Activated naive CD8-positive, alpha-beta T cell (primary cell): ENCODE results near the gene ZNF587B.
"Not testable (repeated sequence)": the region's sequence is repeated elsewhere in the genome, so short reads cannot be mapped to it uniquely, and the experiment has no call there.

Experiments used
- H3K27ac Mint-ChIP-seq: one replicate; pipeline ENCODE4 v1.8.0; 2021; ENCODE audit warnings: mixed read lengths
- H3K27me3 Mint-ChIP-seq: one replicate; pipeline ENCODE4 v1.8.0; 2021; ENCODE audit warnings: mixed read lengths
- H3K36me3 Mint-ChIP-seq: one replicate; pipeline ENCODE4 v1.8.0; 2021; ENCODE audit warnings: mixed read lengths
- H3K4me1 Mint-ChIP-seq: one replicate; pipeline ENCODE4 v1.8.0; 2021; ENCODE audit warnings: low read depth, mixed read lengths
- H3K4me3 Mint-ChIP-seq: one replicate; pipeline ENCODE4 v1.8.0; 2021; ENCODE audit warnings: mild to moderate bottlenecking, mixed read lengths
- H3K9me3 Mint-ChIP-seq: one replicate; pipeline ENCODE4 v1.8.0; 2021; ENCODE audit warnings: low read depth, mixed read lengths

ZNF587B gene

DNA sequence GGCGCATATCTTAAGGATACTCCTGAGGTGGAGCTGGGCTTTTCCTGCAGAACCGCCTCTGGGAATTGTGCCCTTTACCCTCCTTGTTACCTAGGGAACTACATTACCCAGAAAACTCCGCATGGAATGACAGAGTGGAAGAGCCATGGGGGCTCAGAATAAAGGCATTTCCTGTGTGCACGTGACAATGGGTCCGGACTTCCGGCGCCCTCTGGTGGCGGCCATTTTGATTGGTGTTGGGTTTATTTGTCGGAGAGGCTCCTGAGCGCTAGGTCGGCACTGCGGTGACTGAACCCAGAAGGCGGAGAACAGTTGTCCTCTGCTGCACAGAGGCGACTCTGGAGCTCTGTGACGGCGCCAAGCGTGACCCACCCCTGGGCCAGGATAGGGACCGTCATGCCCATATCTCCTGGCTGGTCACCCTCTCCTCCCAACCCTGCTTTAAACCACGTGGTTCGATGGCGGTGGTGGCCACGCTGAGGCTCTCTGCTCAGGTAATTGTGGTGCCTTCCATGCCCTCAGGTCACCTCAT, at the start of gene ZNF587B:
ZNF587B (plus strand) TSS at position 229 of the 532 bp plus-strand sequence; CDS start at position 459, 230 bp downstream.
- no peaks in the 10 kb centered on the region for H3K9me3 Mint-ChIP-seq
- H3K27ac Mint-ChIP-seq, result no peak within 1 kb of the TSS
- peaks cover 25% of the 10 kb centered on the region for H3K4me1 Mint-ChIP-seq
- no peaks in the 10 kb centered on the region for H3K27me3 Mint-ChIP-seq
- H3K36me3 Mint-ChIP-seq, result peaks cover 2% of the 10 kb centered on the region
- H3K4me3 Mint-ChIP-seq, result no peak within 1 kb of the TSS

DNA sequence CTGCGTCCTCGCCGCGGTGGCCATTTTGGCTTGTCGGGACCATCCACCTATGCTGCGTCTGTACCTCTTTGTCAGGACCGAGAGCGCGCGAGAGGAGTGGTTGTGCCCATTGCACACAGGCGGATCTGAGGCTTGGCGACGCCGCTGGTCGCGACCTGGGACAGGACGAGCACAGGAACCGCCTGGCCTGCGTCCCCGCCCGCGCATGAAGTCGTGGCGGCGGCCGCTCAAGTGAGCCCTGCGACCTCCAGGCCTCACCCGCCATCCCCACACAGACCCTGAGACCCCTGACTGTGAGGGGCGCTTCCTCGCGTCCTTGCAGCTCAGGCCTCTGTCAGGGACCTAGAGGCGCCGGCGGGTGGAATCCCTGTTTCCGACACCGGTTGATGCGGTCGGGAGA, 43.8 kb upstream of the ZNF587B start:
- Mint-ChIP-seq H3K4me1 (peaks cover 4% of the 10 kb centered on the region), H3K4me3 (no peak overlapping the region), H3K27me3 (no peaks in the 10 kb centered on the region), H3K27ac (no peak overlapping the region), H3K9me3 (peaks cover 23% of the 10 kb centered on the region), H3K36me3 (peaks cover 38% of the 10 kb centered on the region)

DNA sequence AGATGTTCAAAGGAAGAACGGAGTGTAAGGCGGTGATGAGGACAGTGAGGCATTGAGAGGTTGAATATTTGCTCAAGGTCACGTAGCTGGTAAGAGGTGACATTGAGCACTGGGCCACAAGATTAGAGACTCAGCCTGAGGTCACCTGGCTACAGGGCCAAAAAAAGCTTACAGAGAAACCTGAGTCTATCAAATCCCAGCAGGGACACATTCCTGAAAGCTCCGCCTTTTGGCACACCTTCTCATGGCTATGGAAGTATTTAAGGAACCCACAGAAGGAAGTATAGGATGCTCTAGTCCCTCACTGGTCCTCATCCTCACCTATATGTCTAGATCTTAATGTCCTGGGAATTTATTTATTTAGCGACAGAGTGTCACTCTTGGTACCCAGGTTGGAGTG, 43.2 kb upstream of the ZNF587B start:
- Mint-ChIP-seq H3K4me1 (peaks cover 4% of the 10 kb centered on the region), H3K27me3 (no peaks in the 10 kb centered on the region), H3K27ac (no peak overlapping the region), H3K36me3 (peaks cover 37% of the 10 kb centered on the region), H3K4me3 (no peak overlapping the region), H3K9me3 (peaks cover 23% of the 10 kb centered on the region)

DNA sequence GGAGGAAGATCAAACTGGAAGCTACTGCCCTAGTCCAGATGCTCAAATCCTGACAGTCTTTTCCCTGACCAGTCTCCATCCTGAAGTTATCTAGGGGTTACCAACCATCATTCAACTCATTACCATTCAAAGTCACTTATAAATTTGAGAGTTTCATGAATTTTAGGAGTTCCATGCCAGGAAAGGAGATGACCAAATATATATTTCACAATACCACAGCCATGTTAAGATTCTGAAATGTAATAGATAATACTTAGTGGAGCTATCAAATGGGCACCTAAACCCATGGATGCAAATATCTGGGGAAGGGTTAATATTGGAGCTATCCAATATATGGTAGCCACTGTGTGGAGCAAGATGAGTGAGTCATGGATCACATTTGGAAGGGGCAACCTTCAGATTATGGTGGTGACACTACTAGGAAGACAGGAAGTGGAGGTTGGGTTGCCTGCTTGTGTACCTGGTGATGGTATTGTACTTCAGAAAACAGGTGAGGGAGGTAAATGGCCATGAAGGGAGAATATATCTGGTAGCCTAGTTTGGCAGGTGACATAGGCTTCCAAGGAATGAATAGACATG, 41.9 kb upstream of the ZNF587B start:
- H3K27ac Mint-ChIP-seq, result no peak overlapping the region
- H3K4me3 Mint-ChIP-seq, result no peak overlapping the region
- no peaks in the 10 kb centered on the region for H3K27me3 Mint-ChIP-seq
- H3K36me3 Mint-ChIP-seq, result peaks cover 42% of the 10 kb centered on the region
- peaks cover 4% of the 10 kb centered on the region for H3K4me1 Mint-ChIP-seq
- H3K9me3 Mint-ChIP-seq, result peaks cover 23% of the 10 kb centered on the region

DNA sequence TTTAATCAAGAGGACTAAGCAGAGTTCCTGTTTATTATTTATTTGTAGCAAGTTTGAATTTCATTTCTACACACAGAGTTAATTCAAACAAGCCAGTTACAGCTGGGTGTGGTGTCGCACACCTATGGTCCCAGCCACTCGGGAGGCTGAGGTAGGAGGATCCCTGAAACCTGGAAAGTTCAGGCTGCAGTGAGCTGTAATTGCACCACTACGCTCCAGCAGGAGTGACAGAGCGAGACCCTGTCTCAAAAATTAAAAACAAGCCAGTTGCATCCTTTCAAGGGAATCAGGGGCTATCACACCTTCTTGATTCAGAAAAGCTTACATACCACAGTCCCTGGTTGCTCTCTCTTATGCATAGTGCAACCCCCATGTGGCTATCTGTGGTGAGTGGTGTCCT, 40.8 kb upstream of the ZNF587B start:
- Mint-ChIP-seq H3K9me3 (peaks cover 23% of the 10 kb centered on the region), H3K4me3 (no peak overlapping the region), H3K4me1 (peaks cover 4% of the 10 kb centered on the region), H3K36me3 (peaks cover 46% of the 10 kb centered on the region), H3K27ac (no peak overlapping the region), H3K27me3 (no peaks in the 10 kb centered on the region)

DNA sequence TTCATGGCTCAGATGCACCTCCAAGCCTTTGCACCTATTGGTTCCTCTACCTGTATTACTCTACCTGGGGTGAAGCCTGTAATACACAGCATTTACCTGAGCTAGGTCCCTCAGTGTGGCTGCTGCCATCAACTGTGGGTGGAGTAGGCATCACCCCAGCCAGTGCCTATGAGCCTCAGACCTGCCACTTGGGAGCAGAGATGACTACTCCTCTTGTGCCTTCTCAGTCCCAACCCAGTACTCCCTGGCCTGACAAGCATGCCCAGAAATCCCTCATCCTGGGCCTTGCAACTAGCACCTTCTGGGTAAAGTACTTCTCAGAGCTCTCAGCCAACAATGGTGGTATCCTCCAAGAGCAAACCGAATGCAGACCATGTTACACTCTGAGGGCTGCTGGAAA, 33.5 kb upstream of the ZNF587B start:
- H3K36me3 Mint-ChIP-seq, result peaks cover 31% of the 10 kb centered on the region

DNA sequence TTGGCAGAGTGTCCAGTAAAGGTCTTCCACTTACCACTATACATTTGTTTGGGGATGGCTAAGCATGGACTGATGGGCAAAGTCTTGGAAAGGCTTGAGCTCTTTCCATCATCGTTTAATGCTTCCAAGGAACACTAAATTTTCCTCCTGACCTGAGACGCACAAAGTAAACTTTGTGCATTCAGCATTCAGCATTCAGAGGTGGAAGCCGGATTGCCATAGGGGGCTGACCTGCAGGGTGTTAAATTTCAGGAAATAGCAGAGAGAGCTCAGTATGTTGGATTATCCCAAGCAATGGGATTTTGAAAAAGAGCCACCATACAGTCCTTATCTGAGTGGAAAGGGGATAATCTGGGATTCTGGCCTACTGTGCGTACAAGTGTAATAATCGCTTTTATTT, 29.4 kb upstream of the ZNF587B start:
- peaks cover 23% of the 10 kb centered on the region for H3K4me1 Mint-ChIP-seq
- H3K4me3 Mint-ChIP-seq, result no peak overlapping the region
- H3K9me3 Mint-ChIP-seq, result peaks cover under 1% of the 10 kb centered on the region
- H3K27me3 Mint-ChIP-seq, result no peaks in the 10 kb centered on the region
- H3K27ac Mint-ChIP-seq, result no peak overlapping the region
- peaks cover 13% of the 10 kb centered on the region for H3K36me3 Mint-ChIP-seq

More for the DNA sequence above, 33.5 kb upstream of the ZNF587B start:
- not testable (repeated sequence) for H3K4me1 Mint-ChIP-seq, H3K4me3 Mint-ChIP-seq, H3K27ac Mint-ChIP-seq, H3K9me3 Mint-ChIP-seq, H3K27me3 Mint-ChIP-seq

DNA sequence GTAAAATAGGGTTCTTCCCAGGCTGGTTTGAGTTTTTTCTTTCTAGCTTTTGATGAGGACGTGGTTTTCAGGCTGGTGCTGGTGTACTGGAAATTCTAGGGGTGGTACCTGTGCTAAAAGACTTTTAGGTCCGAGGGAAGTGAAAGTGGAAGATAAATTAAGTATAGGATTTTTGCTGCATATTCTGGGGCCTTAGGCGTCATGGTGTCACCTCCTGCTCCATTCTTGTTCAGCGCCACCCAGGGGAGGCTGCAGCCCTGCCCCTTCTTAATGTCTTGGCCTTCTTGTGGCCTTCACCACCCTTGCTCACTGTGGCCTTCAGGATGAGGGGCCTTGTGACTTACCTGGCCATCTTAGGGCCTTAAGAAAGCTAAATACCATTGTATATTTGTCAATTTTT, 27.8 kb upstream of the ZNF587B start:
- Mint-ChIP-seq H3K9me3 (no peaks in the 10 kb centered on the region), H3K27ac (peak overlapping the region; percentile 51), H3K4me1 (peaks cover 28% of the 10 kb centered on the region), H3K4me3 (no peak overlapping the region), H3K36me3 (peaks cover 7% of the 10 kb centered on the region), H3K27me3 (no peaks in the 10 kb centered on the region)

DNA sequence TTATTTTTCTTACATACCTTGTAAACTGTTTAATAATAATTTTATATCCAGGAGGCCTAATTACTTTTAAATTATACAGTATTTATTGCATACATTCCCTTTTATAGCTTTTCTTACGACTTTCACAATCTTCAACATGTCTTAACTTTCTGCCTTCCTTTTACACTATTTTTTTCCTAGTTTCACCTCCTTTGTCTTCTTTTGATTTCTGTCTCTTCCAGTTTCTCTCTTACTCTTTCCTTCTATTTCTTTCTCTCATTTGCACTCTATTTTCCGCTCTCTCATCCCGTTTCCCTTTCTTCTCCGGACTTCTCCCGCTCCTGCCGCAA, 26.9 kb upstream of the ZNF587B start:
- Mint-ChIP-seq H3K27ac (peak overlapping the region; percentile 58), H3K4me3 (peak overlapping the region; percentile 88), H3K9me3 (no peaks in the 10 kb centered on the region), H3K36me3 (peaks cover 12% of the 10 kb centered on the region), H3K27me3 (no peaks in the 10 kb centered on the region), H3K4me1 (peaks cover 28% of the 10 kb centered on the region)

DNA sequence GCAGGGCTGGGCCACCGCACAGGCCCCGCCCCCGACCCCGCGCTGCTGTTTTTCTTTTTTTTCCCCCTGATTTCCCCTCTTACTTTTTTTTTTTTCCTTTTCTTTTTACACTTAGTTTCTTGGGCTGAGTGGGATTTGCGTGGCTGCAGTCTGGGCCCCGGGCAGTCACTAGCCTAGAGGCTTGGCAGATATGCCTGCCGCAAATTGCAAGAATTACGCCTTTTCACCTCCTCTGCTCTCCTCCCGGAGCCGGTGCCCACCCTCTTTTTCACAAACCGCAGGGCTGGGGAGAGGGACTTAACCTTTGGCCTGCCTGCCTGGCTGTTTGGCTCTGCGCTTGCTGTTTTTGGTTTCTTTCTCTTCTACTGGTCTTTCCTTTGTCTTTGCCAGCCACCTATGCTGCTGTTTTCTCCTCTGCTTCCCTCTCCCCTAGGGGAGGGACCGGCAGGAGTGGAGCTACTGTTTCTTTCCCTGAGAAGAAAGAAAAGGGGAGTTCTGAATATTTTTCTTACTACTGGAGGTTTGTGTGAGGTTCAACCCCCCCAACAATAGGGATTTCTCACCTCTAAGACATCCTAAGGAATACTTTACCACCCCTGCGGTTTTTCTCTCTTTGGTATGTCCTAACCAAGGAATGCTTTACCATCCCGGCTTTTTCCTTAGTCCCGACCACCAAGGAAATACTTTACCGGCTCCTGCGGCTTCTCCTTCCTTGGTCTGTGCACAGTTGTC, 26.3 kb upstream of the ZNF587B start:
- Mint-ChIP-seq H3K36me3 (peaks cover 12% of the 10 kb centered on the region), H3K4me1 (peaks cover 30% of the 10 kb centered on the region), H3K27me3 (no peaks in the 10 kb centered on the region), H3K4me3 (peak overlapping the region; percentile 88), H3K9me3 (no peaks in the 10 kb centered on the region), H3K27ac (peak overlapping the region; percentile 58)

DNA sequence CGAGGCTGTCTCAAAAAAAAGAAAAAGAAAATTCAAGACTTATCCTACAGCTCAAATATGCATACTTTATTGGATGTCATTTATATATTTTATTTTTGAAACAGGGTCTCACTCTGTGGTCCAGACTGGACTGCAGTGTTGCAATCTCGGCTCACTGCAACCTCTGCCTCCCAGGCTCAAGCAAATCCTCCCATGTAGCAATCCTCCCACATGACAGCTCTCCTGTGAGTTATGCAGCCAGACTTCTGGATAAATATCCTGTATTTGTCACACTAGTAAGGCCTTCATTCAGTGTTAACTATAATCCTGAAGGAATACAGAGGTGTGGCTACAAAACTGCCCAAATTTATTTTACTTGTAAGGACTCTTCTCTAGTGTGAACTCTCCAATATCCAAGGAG, 22.6 kb upstream of the ZNF587B start:
- H3K4me3 Mint-ChIP-seq, result no peak overlapping the region
- no peaks in the 10 kb centered on the region for H3K27me3 Mint-ChIP-seq
- no peaks in the 10 kb centered on the region for H3K9me3 Mint-ChIP-seq
- peaks cover 12% of the 10 kb centered on the region for H3K36me3 Mint-ChIP-seq
- peaks cover 41% of the 10 kb centered on the region for H3K4me1 Mint-ChIP-seq
- H3K27ac Mint-ChIP-seq, result no peak overlapping the region

DNA sequence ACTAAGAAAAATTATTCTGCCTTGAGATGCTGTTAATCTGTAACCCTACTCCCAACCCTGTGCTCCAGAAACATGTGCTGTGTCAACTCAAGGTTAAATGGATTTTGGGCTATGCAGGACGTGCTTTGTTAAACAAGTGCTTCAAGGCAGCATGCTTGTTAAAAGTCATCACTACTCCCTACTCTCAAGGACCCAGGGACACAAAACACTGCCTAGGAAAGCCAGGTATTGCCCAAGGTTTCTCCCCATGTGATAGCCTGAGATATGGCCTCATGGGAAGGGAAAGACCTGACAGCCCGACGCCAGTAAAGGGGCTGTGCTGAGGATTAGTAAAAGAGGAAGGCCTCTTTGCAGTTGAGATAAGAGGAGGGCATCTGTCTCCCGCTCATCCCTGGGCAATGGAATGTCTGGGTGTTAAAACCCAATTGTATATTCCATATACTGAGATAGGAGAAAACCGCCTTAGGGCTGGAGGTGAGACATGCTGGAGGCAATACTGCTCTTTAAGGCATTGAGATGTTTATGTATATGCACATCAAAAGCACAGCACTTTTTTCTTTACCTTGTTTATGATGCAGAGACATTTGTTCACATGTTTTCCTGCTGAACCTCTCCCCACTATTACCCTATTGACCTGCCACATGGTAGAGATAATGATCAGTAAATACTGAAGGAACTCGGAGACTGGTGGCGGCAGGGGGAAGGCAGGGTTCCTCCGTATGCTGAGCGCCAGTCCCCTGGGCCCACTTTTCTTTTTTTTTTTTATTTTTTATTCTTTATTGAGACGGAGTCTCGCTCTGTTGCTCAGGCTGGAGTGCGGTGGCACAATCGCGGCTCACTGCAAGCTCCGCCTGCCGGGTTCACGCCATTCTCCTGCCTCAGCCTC, 19.4 kb upstream of the ZNF587B start:
- Mint-ChIP-seq H3K4me1 (peaks cover 51% of the 10 kb centered on the region), H3K36me3 (peaks cover 12% of the 10 kb centered on the region), H3K27ac (peak overlapping the region; percentile 22)
- not testable (repeated sequence) for H3K9me3 Mint-ChIP-seq, H3K27me3 Mint-ChIP-seq, H3K4me3 Mint-ChIP-seq

DNA sequence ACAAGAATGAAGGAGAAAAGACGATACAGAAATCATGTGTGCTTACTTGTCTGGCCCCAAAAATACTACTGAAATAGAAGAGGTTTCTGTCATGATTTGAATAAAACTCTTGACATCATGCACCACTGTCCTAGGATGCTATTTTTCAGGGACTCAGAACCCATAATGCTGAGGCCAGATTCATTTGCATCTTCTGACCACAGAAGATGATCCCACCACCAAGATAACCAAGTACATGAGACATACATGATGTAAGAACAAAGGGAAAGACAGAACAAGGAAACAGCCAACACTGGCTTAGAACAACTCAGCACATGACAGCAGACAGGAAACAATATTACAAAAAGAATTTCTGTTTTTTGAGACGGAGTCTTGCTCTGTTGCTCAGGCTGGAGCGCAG, 17.9 kb upstream of the ZNF587B start:
- no peaks in the 10 kb centered on the region for H3K27me3 Mint-ChIP-seq
- H3K27ac Mint-ChIP-seq, result peak overlapping the region; percentile 14
- no peaks in the 10 kb centered on the region for H3K9me3 Mint-ChIP-seq
- H3K36me3 Mint-ChIP-seq, result peaks cover 8% of the 10 kb centered on the region
- H3K4me3 Mint-ChIP-seq, result peak overlapping the region; percentile 67
- H3K4me1 Mint-ChIP-seq, result peaks cover 52% of the 10 kb centered on the region

DNA sequence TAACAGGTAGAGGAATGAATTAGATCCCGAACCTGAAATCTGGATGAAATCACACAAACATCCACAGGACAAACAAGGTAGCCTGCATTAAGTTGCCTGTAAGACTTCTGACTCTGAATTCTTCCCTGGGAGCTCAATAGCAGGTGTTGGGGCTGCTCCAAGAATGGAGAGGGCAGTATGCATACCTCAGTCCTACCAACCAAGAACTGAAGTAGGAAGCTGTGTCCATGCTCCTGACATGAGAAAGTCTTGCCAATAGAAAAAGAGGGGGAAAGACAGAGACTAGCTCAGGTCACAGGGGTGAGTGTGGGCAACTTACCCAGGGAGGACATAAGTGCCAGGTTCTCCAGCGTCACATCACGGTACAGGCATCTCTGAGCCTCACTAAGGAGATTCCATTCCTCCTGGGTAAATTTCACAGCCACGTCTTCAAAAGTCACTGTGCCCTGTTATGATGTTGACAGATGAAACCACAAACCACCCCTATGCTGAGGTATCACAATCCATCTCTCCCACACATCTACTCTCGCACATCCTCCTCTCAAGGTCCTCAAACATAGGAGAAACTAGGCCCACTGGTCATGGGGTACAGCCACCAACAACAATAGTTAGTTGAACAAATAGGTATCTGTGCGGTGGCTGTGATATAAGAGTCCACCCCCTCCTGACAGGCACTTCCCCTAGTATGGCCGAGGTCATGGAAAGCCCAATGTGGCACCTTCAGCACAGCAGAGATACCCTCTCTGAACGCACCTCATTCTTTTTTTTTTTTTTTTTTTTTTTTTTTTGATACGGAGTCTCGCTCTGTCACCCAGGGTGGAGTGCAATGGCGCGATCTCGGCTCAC, 16.9 kb upstream of the ZNF587B start:
- H3K9me3 Mint-ChIP-seq, H3K36me3 Mint-ChIP-seq, H3K27me3 Mint-ChIP-seq: not testable (repeated sequence)
- H3K4me3 Mint-ChIP-seq, result peak overlapping the region; percentile 94
- H3K4me1 Mint-ChIP-seq, result peaks cover 54% of the 10 kb centered on the region
- peak overlapping the region; percentile 79 for H3K27ac Mint-ChIP-seq
